A549 (cell line): ENCODE results near the gene PCNX1.

Source experiments
- EP300 ChIP-seq, 2 experiments: fragments of >200 bp; sonication (Bioruptor Twin); formaldehyde crosslinking; IDR thresholded peaks; 2 replicates in 1 of 2; 3 replicates in 1 of 2; pipeline ENCODE4 v1.6.1; 2016 to 2017
- NFE2L2 ChIP-seq: fragments of 150-350 bp; conservative IDR thresholded peaks from 2 replicates; pipeline ENCODE4 v1.6.1; 2014; ENCODE audit warnings: low read length
- TF ChIP-seq, protein P1 (sequence below): fragments of >200 bp; sonication (Bioruptor Twin); formaldehyde crosslinking; IDR thresholded peaks from 3 replicates; pipeline ENCODE4 v1.5.1; 2016
- TF ChIP-seq, protein P2 (sequence below): fragments of 200-600 bp; sonication (generic); IDR thresholded peaks from 2 replicates; pipeline ENCODE4 v1.6.1; 2016; ENCODE audit warnings: antibody characterized with exemption, mild to moderate bottlenecking, moderate library complexity
- TF ChIP-seq, protein P3 (sequence below): fragments of 150-350 bp; IDR thresholded peaks from 2 replicates; pipeline ENCODE4 v1.6.1; 2014; ENCODE audit warnings: low read depth, mild to moderate bottlenecking, low read length

DNA sequence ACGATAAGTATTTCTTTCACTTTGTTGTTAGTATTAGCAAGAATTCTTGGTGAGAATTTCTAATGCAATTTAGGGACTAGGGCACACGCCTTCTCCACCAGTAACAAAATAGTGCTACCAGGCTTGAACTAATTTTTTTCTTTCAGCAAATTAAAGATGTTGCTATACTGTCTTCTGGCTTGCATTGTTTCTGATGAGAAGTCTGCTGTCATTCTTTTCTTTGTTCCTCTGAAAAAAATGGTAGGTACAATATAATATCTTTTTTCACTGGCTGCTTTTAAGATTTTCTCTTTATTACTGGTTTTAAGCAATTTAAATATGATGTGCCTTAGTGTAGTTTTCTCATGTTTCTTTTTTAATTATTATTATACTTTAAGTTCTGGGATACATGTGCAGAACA, 171.2 kb downstream of the PCNX1 start:
- TF ChIP-seq, protein P1, sequence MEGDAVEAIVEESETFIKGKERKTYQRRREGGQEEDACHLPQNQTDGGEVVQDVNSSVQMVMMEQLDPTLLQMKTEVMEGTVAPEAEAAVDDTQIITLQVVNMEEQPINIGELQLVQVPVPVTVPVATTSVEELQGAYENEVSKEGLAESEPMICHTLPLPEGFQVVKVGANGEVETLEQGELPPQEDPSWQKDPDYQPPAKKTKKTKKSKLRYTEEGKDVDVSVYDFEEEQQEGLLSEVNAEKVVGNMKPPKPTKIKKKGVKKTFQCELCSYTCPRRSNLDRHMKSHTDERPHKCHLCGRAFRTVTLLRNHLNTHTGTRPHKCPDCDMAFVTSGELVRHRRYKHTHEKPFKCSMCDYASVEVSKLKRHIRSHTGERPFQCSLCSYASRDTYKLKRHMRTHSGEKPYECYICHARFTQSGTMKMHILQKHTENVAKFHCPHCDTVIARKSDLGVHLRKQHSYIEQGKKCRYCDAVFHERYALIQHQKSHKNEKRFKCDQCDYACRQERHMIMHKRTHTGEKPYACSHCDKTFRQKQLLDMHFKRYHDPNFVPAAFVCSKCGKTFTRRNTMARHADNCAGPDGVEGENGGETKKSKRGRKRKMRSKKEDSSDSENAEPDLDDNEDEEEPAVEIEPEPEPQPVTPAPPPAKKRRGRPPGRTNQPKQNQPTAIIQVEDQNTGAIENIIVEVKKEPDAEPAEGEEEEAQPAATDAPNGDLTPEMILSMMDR: no peak
- TF ChIP-seq, protein P2, sequence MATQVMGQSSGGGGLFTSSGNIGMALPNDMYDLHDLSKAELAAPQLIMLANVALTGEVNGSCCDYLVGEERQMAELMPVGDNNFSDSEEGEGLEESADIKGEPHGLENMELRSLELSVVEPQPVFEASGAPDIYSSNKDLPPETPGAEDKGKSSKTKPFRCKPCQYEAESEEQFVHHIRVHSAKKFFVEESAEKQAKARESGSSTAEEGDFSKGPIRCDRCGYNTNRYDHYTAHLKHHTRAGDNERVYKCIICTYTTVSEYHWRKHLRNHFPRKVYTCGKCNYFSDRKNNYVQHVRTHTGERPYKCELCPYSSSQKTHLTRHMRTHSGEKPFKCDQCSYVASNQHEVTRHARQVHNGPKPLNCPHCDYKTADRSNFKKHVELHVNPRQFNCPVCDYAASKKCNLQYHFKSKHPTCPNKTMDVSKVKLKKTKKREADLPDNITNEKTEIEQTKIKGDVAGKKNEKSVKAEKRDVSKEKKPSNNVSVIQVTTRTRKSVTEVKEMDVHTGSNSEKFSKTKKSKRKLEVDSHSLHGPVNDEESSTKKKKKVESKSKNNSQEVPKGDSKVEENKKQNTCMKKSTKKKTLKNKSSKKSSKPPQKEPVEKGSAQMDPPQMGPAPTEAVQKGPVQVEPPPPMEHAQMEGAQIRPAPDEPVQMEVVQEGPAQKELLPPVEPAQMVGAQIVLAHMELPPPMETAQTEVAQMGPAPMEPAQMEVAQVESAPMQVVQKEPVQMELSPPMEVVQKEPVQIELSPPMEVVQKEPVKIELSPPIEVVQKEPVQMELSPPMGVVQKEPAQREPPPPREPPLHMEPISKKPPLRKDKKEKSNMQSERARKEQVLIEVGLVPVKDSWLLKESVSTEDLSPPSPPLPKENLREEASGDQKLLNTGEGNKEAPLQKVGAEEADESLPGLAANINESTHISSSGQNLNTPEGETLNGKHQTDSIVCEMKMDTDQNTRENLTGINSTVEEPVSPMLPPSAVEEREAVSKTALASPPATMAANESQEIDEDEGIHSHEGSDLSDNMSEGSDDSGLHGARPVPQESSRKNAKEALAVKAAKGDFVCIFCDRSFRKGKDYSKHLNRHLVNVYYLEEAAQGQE: no peak
- TF ChIP-seq EP300 (IDR thresholded peaks at IDR 0.05) (no peak), NFE2L2 (no peak)
- TF ChIP-seq, protein P3, sequence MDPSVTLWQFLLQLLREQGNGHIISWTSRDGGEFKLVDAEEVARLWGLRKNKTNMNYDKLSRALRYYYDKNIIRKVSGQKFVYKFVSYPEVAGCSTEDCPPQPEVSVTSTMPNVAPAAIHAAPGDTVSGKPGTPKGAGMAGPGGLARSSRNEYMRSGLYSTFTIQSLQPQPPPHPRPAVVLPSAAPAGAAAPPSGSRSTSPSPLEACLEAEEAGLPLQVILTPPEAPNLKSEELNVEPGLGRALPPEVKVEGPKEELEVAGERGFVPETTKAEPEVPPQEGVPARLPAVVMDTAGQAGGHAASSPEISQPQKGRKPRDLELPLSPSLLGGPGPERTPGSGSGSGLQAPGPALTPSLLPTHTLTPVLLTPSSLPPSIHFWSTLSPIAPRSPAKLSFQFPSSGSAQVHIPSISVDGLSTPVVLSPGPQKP: no peak
